T-cell (primary cell): ENCODE measurements around the gene CYTH1. TPM values are rescaled to one million over a fixed set of nuclear protein-coding genes. Genes with fewer than 3 reads are reported as not detected.

Experiments used
- ATAC-seq, 4 experiments: fragments of 200-7000 bp in 3 of 4; fragments of 150-1000 bp in 1 of 4; cut with Tn5 transposase; replicated peaks in 1 of 4; 1 replicate in 3 of 4; 2 replicates in 1 of 4; pipeline ENCODE4 v1.10.0; 2021; ENCODE audit warnings: moderate library complexity in 3 of 4, mild to moderate bottlenecking in 2 of 4, moderate number of reproducible peaks in 1 of 4
- CTCF ChIA-PET, 2 donors: fragments of 300-600 bp; sonication (Branson Sonifier 250); formaldehyde crosslinking; loops; one replicate each; lab custom pipeline; 2022; ENCODE audit warnings: antibody characterized with exemption in 2 of 2; lab: Charles Lee
- POLR2A ChIA-PET, 2 donors: fragments of 300-600 bp; sonication (Branson Sonifier 250); formaldehyde crosslinking; loops; one replicate each; lab custom pipeline; 2022; ENCODE audit warnings: antibody characterized with exemption in 2 of 2; lab: Charles Lee
- DNase-seq, 35 experiments: peaks; one replicate each; pipeline versions ENCODE4 v3.0.0 to v3.0.0-alpha.2; 2013 to 2023
- H3K27ac ChIP-seq: one replicate; pipeline ENCODE4 v1.5.1; 2013; ENCODE audit warnings: low read length
- H3K27me3 ChIP-seq, 2 experiments: replicated peaks in 1 of 2; 1 replicate in 1 of 2; 2 replicates in 1 of 2; pipeline versions ENCODE4 v1.6.1 to v1.7.0; 2013; ENCODE audit warnings: low read length in 1 of 2, mixed read lengths in 1 of 2; ENCODE audit not compliant: control insufficient read depth in 2 of 2, insufficient read depth in 2 of 2; ENCODE audit errors: extremely low read depth in 1 of 2
- H3K36me3 ChIP-seq, 2 donors: 1 replicate in 1 of 2; 2 replicates in 1 of 2; pipeline versions ENCODE4 v1.6.1 to v1.7.0; 2013; ENCODE audit warnings: low read length in 1 of 2; ENCODE audit not compliant: control insufficient read depth in 2 of 2, insufficient read depth in 1 of 2; ENCODE audit errors: extremely low read depth in 1 of 2
- H3K4me1 ChIP-seq, 2 experiments: 1 replicate in 1 of 2; 2 replicates in 1 of 2; pipeline versions ENCODE4 v1.6.1 to v1.7.0; 2013; ENCODE audit warnings: low read length in 2 of 2, mixed read lengths in 1 of 2; ENCODE audit not compliant: insufficient read depth in 2 of 2, control insufficient read depth in 1 of 2; ENCODE audit errors: extremely low read depth in 1 of 2
- H3K4me3 ChIP-seq, 2 donors: 1 replicate in 1 of 2; 2 replicates in 1 of 2; pipeline versions ENCODE4 v1.5.1 to v1.7.0; 2013; ENCODE audit warnings: mild to moderate bottlenecking in 2 of 2, low read length in 1 of 2, moderate library complexity in 1 of 2; ENCODE audit not compliant: control insufficient read depth in 1 of 2; ENCODE audit errors: extremely low read depth in 1 of 2
- H3K9me3 ChIP-seq: 2 replicates; pipeline ENCODE4 v1.7.0; 2013
- H3K27ac Mint-ChIP-seq, 2 donors: one replicate each; pipeline ENCODE4 v1.8.0; 2020 to 2021; ENCODE audit warnings: mild to moderate bottlenecking in 2 of 2, mixed read lengths in 2 of 2
- H3K27me3 Mint-ChIP-seq, 2 donors: one replicate each; pipeline ENCODE4 v1.8.0; 2021 to 2022; ENCODE audit warnings: mixed read lengths in 2 of 2
- H3K36me3 Mint-ChIP-seq: one replicate; pipeline ENCODE4 v1.8.0; 2021; ENCODE audit warnings: mixed read lengths
- H3K4me1 Mint-ChIP-seq, 3 donors: one replicate each; pipeline ENCODE4 v1.8.0; 2020 to 2022; ENCODE audit warnings: mixed read lengths in 3 of 3, mild to moderate bottlenecking in 1 of 3
- H3K4me3 Mint-ChIP-seq, 3 donors: one replicate each; pipeline ENCODE4 v1.8.0; 2020 to 2022; ENCODE audit warnings: mild to moderate bottlenecking in 3 of 3, mixed read lengths in 3 of 3, moderate library complexity in 3 of 3
- H3K9me3 Mint-ChIP-seq, 3 donors: one replicate each; pipeline ENCODE4 v1.8.0; 2020 to 2022; ENCODE audit warnings: mixed read lengths in 3 of 3
- WGBS: methylation state at CpG from one replicate; pipeline ENCODE4 v1.1.5; 2013; ENCODE audit warnings: missing lambda C conversion rate; ENCODE audit not compliant: insufficient coverage; 5-methylcytosine and 5-hydroxymethylcytosine counted together
- total RNA-seq, 35 experiments: library from RNA in 6 of 35; stranded (reverse) in 6 of 35; fragments of 120-200 nt in 1 of 35; gene quantifications; one replicate each; pipeline versions ENCODE4 v1.2.1 to v1.2.4 and lab custom pipeline; 2013 to 2026

The CYTH1 gene
- total RNA-seq, 5 donors from 2014 or later (not counting 1 experiment from before 2014, with no cell fraction given): 357 to 509 (median 372) TPM

- Histone ChIP-seq H3K4me1 (peaks cover 38 to 59% of the 10 kb centered on the region in 2 experiments), H3K27ac (peak overlapping the region; percentile 90), H3K36me3 (peaks cover 18 to 89% of the 10 kb centered on the region in 2 donors), H3K9me3 (no peaks in the 10 kb centered on the region), H3K27me3 (no peaks in the 10 kb centered on the region), H3K4me3 (no peak overlapping the region)
- ChIA-PET CTCF (interaction anchor here in 1 of 2 donors (0.6 kb wide), 1 partner anchor 11 kb away, joined by 13 read pairs; no protein-coding TSS in a partner anchor), POLR2A (no interaction called here)
- H3K4me1 Mint-ChIP-seq: peaks cover 33 to 55% (median 54%) of the 10 kb centered on the region in 3 donors
- WGBS: 86% methylated on average over 7 of the region's 7 CpGs
- H3K27ac Mint-ChIP-seq: peak overlapping the region; percentile 52 to 55
- H3K4me3 Mint-ChIP-seq: no peak overlapping the region
- DNase-seq: no peak
- no peak for ATAC-seq
- no peaks in the 10 kb centered on the region for H3K27me3 Mint-ChIP-seq
- peaks cover 58% of the 10 kb centered on the region for H3K36me3 Mint-ChIP-seq
- no peaks in the 10 kb centered on the region for H3K9me3 Mint-ChIP-seq
These were observed 33.6 kb upstream of the CYTH1 start for GRCh38 chr17:78815696-78816095.

GRCh38 chr17:78812855-78813254, 30.8 kb upstream of the CYTH1 start:
- Mint-ChIP-seq H3K27me3 (no peaks in the 10 kb centered on the region), H3K27ac (peak overlapping the region; percentile 11 to 48)
- peak in 2 of 35 experiments; percentile 30 to 66 for DNase-seq

GRCh38 chr17:78808163-78808562, 26.1 kb upstream of the CYTH1 start:
- peaks cover 67% of the 10 kb centered on the region for H3K36me3 Mint-ChIP-seq
- no peaks in the 10 kb centered on the region for H3K27me3 ChIP-seq
- DNase-seq (no peak), ATAC-seq (no peak)
- CTCF ChIA-PET: no interaction called here
- H3K4me3 ChIP-seq: no peak overlapping the region
- no peaks in the 10 kb centered on the region for H3K9me3 ChIP-seq
- H3K9me3 Mint-ChIP-seq: no peaks in the 10 kb centered on the region
- H3K27ac Mint-ChIP-seq: peak overlapping the region; percentile 49 to 98
- no peaks in the 10 kb centered on the region for H3K27me3 Mint-ChIP-seq
- H3K27ac ChIP-seq: peak overlapping the region; percentile 15
- peaks cover 31 to 53% (median 41%) of the 10 kb centered on the region in 3 donors for H3K4me1 Mint-ChIP-seq
- no CpG with 5 or more reads among the region's 4 CpGs for WGBS
- H3K4me3 Mint-ChIP-seq: no peak overlapping the region
- peaks cover 13 to 43% of the 10 kb centered on the region in 2 experiments for H3K4me1 ChIP-seq
- POLR2A ChIA-PET: interaction anchor here (0.5 to 0.9 kb wide), 4 partner anchors 23 to 1931 kb away, joined by 3 to 6 read pairs (median 4); no protein-coding TSS in a partner anchor
- H3K36me3 ChIP-seq: peaks cover 24 to 88% of the 10 kb centered on the region in 2 donors

More at GRCh38 chr17:78812855-78813254, 30.8 kb upstream of the CYTH1 start:
- ChIA-PET CTCF (no interaction called here), POLR2A (no interaction called here)
- peaks cover 13 to 32% (median 31%) of the 10 kb centered on the region in 3 donors for H3K4me1 Mint-ChIP-seq
- H3K36me3 Mint-ChIP-seq: peaks cover 59% of the 10 kb centered on the region
- Histone ChIP-seq H3K27me3 (no peaks in the 10 kb centered on the region), H3K4me3 (no peak overlapping the region), H3K27ac (no peak overlapping the region), H3K9me3 (no peaks in the 10 kb centered on the region), H3K4me1 (peaks cover 13 to 32% of the 10 kb centered on the region in 2 experiments), H3K36me3 (peaks cover 18 to 93% of the 10 kb centered on the region in 2 donors)
- no peak overlapping the region for H3K4me3 Mint-ChIP-seq
- WGBS: 100% methylated on average over 5 of the region's 8 CpGs
- H3K9me3 Mint-ChIP-seq: no peaks in the 10 kb centered on the region
- no peak for ATAC-seq

GRCh38 chr17:78806451-78806850, 24.4 kb upstream of the CYTH1 start:
- WGBS: 30% methylated on average over 8 of the region's 9 CpGs
- peaks cover 38 to 59% (median 50%) of the 10 kb centered on the region in 3 donors for H3K4me1 Mint-ChIP-seq
- H3K9me3 ChIP-seq: no peaks in the 10 kb centered on the region
- H3K27ac Mint-ChIP-seq: peak overlapping the region; percentile 87 to 98
- DNase-seq: peak in 21 of 35 experiments; percentile 36 to 86 (median 68)
- peaks cover 71% of the 10 kb centered on the region for H3K36me3 Mint-ChIP-seq
- ChIA-PET CTCF (no interaction called here), POLR2A (no interaction called here)
- H3K27ac ChIP-seq: peak overlapping the region; percentile 70
- H3K4me3 Mint-ChIP-seq: peak overlapping the region in 2 of 3 donors; percentile 35 to 57
- H3K9me3 Mint-ChIP-seq: no peaks in the 10 kb centered on the region
- H3K27me3 Mint-ChIP-seq: no peaks in the 10 kb centered on the region
- no peak overlapping the region for H3K4me3 ChIP-seq
- ATAC-seq: peak; percentile 40 to 76 (median 45)
- H3K27me3 ChIP-seq: no peaks in the 10 kb centered on the region
- peaks cover 11 to 87% of the 10 kb centered on the region in 2 donors for H3K36me3 ChIP-seq
- H3K4me1 ChIP-seq: peaks cover 15 to 48% of the 10 kb centered on the region in 2 experiments

GRCh38 chr17:78805301-78805700, 23.2 kb upstream of the CYTH1 start:
- no peak overlapping the region for H3K4me3 ChIP-seq
- ATAC-seq (peak; percentile 22 to 77 (median 72)), DNase-seq (peak in 33 of 35 experiments; percentile 26 to 77 (median 47))
- ChIA-PET POLR2A (interaction anchor here in 1 of 2 donors (0.7 to 1.2 kb wide), 2 partner anchors 16 to 446 kb away, joined by 3 to 7 read pairs; no protein-coding TSS in a partner anchor), CTCF (interaction anchor here in 1 of 2 donors (0.5 to 1.9 kb wide), 2 partner anchors 20 to 98 kb away, joined by 3 to 6 read pairs; no protein-coding TSS in a partner anchor)
- Mint-ChIP-seq H3K36me3 (peaks cover 67% of the 10 kb centered on the region), H3K27ac (peak overlapping the region; percentile 92 to 98), H3K9me3 (no peaks in the 10 kb centered on the region), H3K4me1 (peaks cover 47 to 63% (median 55%) of the 10 kb centered on the region in 3 donors), H3K27me3 (no peaks in the 10 kb centered on the region), H3K4me3 (peak overlapping the region; percentile 39 to 58 (median 57))
- WGBS: 24% methylated on average over 11 of the region's 14 CpGs
- H3K27ac ChIP-seq: peak overlapping the region; percentile 70
- H3K4me1 ChIP-seq: peaks cover 15 to 50% of the 10 kb centered on the region in 2 experiments
- H3K9me3 ChIP-seq: no peaks in the 10 kb centered on the region
- no peaks in the 10 kb centered on the region for H3K27me3 ChIP-seq
- H3K36me3 ChIP-seq: peaks cover 14 to 84% of the 10 kb centered on the region in 2 donors

GRCh38 chr17:78804777-78805176, 22.7 kb upstream of the CYTH1 start:
- POLR2A ChIA-PET: interaction anchor here (0.6 to 1.2 kb wide), 6 partner anchors 9 to 445 kb away, joined by 3 to 18 read pairs (median 6); no protein-coding TSS in a partner anchor
- H3K27ac ChIP-seq: peak overlapping the region; percentile 70
- peak in 1 of 35 experiments; percentile 53 for DNase-seq

More at GRCh38 chr17:78804777-78805176, 22.7 kb upstream of the CYTH1 start:
- peaks cover 15 to 56% of the 10 kb centered on the region in 2 experiments for H3K4me1 ChIP-seq
- no peaks in the 10 kb centered on the region for H3K9me3 ChIP-seq
- no peaks in the 10 kb centered on the region for H3K27me3 Mint-ChIP-seq
- no peaks in the 10 kb centered on the region for H3K9me3 Mint-ChIP-seq
- H3K27ac Mint-ChIP-seq: peak overlapping the region; percentile 92 to 98
- H3K4me3 Mint-ChIP-seq: peak overlapping the region; percentile 39 to 58 (median 57)
- 46% methylated on average over 9 of the region's 11 CpGs for WGBS
- CTCF ChIA-PET: interaction anchor here in 1 of 2 donors (0.7 to 1.9 kb wide), 4 partner anchors 11 to 387 kb away, joined by 3 to 13 read pairs (median 6); no protein-coding TSS in a partner anchor
- peaks cover 68% of the 10 kb centered on the region for H3K36me3 Mint-ChIP-seq
- H3K4me3 ChIP-seq: no peak overlapping the region
- H3K4me1 Mint-ChIP-seq: peaks cover 52 to 68% (median 60%) of the 10 kb centered on the region in 3 donors
- peaks cover 14 to 79% of the 10 kb centered on the region in 2 donors for H3K36me3 ChIP-seq
- H3K27me3 ChIP-seq: no peaks in the 10 kb centered on the region
- no peak for ATAC-seq
